Stimulated activated CD8-positive, alpha-beta memory T cell treated with anti-CD3 and anti-CD28 coated beads, Interleukin-12 subunit alpha, Interleukin-12 subunit beta, amount 100 ng/mL, for 1 hour (primary cell): ENCODE data around the gene PRR18.

Experiments used
- DNase-seq: peaks from one replicate; pipeline ENCODE4 v3.0.0-alpha.2; 2020; ENCODE audit warnings: low read depth

The PRR18 gene

DNA sequence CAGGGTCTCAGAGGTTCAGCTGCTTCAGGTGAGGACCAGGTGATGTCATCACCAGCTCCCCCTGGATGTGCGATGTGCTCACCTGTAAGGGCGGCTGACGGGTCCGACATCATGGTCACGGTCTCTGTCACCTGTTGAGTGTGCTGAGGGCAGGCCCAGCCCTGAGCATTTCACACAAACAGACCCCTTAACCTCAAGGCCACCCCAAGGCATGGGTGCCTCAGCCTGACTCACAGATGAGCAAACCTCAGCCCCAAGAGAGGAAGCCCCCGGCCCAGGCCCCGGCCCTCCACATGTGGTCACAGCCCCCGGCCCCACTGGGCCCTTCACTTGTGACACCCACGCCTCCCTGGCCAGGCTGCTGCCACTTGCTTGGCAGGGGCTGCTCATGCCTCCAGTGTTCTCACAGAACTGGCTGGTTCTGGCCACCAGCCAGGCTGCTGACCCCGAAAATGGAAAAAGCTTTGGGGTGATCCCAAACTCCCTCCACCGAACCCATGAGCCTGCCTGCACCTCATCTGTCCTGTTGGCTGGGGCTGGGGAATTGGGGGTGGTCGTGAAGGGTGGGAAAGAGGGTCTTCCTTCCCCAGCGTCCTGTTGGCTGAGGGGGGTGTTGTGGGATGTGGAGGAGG, 33.3 kb downstream of the PRR18 start:
- no peak for DNase-seq

DNA sequence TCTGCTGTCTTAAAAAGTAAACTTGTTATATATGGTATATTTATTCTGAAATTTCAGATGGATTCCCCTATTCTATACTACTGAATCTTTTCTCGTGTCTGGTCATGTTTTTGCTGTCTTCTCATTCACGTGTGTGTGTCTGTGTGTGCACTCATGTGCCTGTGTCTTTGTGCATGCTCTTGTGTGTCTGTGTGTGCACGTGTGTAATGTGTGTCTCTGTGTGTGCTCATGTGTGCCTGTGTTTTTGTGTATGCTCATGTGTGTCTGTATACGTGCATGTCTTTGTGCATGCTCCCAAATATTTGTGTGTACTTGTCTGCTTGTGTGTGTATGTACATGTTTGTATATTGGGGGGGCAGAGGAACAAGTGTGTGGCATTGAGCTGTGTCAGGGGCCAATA, 34.0 kb downstream of the PRR18 start:
- no peak for DNase-seq

DNA sequence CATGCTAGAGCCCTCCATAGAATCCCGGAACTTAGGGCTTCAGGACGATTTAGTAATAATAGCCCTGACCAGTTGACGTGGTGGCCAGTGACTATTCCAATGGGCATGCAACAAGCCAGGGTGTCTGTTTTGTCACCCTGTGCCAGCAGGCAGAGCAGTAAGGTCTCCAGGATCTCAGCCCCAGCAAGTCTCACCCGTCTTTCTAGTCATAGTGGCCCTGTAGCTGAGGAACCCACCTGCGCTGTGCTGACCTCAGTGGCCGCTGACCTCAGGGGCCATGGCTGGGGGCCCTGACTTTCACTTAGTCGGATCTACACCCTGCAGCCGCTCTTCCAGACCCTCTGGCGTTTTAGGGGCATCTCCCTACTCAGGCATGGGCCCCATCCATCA, 36.8 kb downstream of the PRR18 start:
- no peak for DNase-seq

DNA sequence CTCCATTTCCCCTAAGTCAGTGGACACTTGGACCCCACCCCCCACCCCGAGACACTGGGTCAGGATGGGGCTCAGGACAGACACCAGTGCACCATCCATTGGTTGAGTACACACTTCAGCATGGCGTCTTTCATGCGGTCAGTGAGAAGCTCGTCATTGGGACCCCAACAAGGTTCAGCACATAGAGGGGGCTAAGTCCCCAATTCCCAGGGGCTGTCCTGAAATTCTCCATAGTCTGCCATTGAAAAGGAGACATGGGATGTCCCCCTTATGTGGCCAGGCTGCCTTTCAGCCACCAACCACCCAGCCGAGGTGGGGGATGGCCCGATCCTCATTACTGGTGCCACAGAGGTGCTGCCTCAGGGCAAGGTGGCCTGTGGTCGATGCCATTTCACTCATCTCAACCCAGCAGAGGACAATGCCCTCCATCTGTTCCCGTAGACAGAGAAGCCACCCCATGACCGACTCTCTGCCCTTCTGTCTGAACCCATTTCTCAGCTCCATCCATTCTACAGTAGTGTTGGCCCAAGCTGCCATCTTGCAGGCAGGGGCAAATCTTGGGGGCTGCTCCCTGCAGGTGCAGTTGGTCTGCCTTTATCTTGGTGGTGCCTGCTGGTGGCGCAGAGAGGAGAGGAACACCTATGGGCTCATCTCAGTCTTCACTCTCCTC, 37.4 kb downstream of the PRR18 start:
- DNase-seq: no peak

DNA sequence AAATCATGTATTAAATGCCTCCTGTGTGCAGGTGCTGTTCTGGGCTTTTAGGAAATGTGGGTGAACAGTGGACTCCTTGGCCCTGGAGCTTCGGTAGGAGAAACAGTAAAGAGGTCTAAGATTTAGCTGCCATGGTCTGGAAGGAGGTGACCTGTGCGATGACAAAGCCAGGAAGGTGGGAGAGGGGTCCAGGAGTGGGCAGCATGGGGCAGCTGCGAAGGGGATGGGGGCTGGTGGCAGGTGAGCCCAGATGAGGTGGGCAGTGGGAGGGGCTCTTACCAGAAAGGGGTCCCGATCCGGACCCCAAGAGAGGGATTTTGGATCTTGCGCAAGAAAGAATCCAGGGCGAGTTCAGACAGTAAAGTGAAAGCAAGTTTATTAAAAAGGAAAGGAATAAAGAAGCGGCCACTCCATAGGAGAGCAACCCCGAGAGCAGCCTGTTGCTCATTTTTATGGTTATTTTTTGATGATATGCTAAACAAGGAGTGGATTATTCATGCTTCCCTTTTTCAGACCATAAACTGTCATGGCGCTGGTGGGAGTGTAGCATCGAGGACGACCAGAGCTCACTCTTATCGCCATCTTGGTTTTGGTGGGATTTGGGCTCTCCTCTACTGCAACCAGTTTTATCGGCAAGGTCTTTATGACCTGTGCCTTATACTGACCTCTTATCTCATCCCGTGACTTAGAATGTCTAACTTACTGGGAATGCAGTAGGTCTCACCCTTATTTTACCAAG, 38.7 kb downstream of the PRR18 start:
- no peak for DNase-seq

DNA sequence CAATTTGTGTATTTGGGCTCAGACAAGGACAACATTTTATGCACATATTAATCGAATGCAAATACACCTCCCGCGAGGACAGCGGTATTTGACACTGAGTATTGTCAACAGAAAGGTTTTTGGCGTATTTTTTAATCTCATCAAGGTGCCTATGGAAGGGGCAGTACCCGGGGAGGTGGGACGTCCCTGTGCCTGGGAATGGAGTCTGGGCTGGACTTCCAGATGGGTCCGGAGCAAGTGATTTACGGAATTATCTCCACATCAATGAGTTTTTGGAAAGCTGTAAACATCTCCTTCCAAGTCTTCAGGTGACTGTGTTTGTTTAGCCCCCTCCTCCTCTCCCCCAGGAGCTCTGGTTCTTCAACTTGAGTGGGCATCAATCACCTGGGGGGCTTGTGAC, 39.8 kb downstream of the PRR18 start:
- no peak for DNase-seq

DNA sequence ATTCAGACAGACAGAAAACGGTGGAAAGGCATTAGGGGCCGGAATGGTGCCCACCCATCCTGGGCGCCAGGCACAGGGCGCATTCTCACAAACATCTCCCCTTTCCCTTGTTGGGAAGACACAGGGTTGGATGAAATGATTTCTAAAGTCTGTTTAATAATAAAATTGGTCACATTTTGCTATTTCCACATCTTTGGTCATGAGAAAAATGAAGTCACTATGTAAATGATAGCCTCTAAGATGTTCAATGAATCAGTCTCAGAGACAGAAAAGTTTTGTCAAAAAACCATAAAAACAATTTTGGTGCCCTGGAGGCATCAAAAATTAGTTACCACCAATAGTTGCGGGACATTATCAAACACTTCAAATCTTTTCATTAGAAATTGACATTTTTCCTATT, 40.7 kb downstream of the PRR18 start:
- no peak for DNase-seq

DNA sequence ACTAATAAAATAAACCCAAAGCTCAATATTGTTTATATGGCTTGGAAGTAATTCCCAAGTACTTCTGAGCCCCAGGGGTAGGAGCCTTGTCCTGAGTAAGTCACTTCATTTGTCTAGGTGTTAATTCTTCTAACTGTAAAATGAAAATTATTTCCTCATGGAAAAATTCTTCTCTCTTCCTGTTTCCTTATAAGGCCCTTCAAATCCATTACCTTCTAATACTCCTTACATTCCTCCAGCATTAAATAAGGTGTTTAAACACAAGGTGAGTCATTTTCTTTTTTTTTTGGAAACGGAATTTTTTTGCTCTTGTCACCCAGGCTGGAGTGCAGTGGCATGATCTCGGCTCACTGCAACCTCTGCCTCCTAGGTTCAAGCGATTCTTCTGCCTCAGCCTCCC, 41.9 kb downstream of the PRR18 start:
- no peak for DNase-seq

DNA sequence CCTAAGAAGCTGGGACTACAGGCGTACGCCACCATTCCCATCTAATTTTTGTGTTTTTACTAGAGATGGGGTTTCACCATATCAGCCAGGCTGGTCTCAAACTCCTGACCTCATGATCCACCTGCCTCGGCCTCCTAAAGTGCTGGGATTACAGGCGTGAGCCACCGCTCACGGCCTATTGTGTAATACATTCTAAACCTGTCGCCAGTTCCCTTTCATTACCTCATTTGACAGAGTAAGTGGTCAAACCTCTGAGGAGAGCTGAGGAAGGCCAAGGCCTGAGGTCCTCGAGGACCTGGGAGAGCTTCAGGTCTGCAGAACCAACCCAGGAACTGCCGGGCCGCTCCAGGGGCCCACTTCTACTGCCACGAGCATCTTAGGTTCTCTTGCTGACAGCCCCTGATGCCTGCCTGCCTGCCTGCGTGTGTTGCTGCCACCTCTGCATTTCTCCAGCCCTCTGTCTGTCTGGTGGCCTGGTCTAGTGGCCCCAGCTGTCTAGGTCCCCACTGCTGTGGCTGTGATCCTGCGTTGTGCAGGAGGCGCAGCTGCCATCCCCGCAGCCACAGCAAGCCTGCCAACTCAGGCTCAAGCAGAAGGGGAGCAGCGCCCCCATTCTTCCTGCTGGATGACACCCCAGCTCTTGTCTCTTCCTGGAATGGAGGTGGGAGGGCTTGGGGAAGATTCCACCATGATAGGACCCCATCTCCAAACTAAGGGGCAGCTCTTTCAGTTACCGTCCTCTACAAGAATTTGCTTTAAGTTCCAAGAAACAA, 45.3 kb downstream of the PRR18 start:
- DNase-seq: no peak

DNA sequence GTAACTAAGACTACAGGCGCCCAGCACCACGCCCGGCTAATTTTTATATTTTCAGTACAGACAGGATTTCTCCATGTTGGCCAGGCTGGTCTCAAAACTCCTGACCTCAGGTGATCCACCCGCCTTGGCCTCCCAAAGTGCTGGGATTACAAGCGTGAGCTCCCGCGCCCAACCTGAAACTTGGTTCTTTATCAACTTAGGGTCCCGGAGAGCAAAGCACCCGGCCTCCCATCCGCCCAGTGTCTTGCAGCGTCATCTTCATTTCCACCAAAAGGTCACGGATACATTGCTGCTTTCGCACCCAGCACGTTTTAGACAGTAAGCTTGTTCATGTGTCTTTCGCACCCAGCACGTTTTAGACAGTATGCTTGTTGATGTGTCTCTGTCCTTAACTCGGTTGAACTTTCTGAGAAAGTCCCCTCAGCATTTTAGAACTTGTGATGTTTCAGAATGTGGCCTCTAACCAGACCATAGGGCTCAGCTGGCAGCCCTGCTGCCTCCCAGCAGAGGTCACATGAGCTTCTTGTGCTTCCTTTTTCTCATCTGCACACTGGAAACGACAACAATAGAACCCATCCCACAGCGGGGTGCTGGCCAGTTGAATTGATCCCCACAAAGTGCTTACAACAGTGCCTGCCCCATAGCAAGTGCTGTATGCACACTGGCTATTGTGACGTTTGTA, 48.8 kb downstream of the PRR18 start:
- DNase-seq: no peak

DNA sequence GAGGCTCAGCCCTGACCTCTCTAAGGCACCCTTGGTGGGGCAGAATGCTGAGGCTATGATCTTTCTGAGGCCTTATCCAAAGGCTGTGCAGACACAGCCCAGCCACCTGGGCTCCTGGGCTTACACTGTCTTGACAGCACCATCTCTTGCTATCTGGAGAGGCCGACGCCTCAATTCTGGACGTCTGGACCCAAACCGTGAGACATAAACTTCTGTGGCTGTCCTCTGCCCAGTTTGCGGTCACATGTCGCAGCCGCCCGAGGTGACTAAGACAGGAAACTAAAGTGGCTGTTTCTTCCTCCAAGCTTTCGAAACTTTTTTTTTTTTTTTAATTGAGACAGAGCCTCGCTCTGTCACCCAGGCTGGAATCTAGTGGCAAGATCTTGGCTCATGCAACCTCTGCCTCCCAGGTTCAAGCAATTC, 49.3 kb downstream of the PRR18 start:
- DNase-seq: peak; percentile 33

DNA sequence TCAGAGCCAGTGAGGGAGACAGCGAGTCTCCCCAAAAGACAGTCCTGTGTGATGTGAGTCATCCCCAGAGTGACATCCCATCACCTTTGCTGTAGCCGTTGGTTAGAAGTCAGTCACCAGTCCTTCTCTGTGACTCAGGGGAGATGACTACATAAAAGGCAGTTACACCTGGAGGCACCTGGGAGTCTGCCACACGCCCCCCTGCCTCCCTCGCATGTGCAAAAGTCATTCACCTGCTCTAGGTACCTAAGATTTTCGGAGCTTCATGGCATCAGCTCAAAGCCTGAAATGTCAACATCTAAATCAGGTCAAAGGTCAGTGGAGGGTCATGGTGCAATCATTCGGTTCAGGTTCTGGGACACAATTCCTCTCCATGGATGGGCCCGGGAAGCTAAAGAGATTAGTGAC, 50.3 kb downstream of the PRR18 start:
- no peak for DNase-seq
